Body of pancreas (tissue), 4 donors: Measurements from ENCODE around the gene SLC6A2.

Experiments used
- CTCF ChIP-seq, 7 experiments: fragments of 450-650 bp in 4 of 7; fragments of 200-600 bp in 3 of 7; sonication (generic) in 3 of 7; IDR thresholded peaks; one replicate each; pipeline ENCODE4 v1.5.1; 2016 to 2019; ENCODE audit warnings: antibody characterized with exemption in 7 of 7
- POLR2A ChIP-seq, 3 donors: fragments of 450-650 bp; IDR thresholded peaks; one replicate each; pipeline ENCODE4 v1.6.1; 2016; ENCODE audit warnings: antibody characterized with exemption in 3 of 3, mild to moderate bottlenecking in 2 of 3

- TF ChIP-seq POLR2A (IDR thresholded peaks at IDR 0.05) = no peak
- no peak for TF ChIP-seq CTCF (IDR thresholded peaks at IDR 0.05)
These were observed 15.0 kb upstream of the SLC6A2 start for GRCh38 chr16:55640701-55641327.
